Mammary epithelial cell (primary cell): ENCODE measurements around the gene SYT3.

ENCODE experiments used
- EZH2 ChIP-seq: IDR thresholded peaks from 2 replicates; pipeline ENCODE4 v1.6.1; 2012; ENCODE audit warnings: low read length, inconsistent platforms, borderline replicate concordance
- TF ChIP-seq, protein P1 (sequence below), 2 donors: IDR thresholded peaks in 1 of 2; conservative IDR thresholded peaks in 1 of 2; 2 replicates each; pipeline ENCODE4 v1.5.1; 2011 to 2012; ENCODE audit warnings: inconsistent platforms in 2 of 2, low read length in 2 of 2, mild to moderate bottlenecking in 2 of 2, control low read depth in 1 of 2, low read depth in 1 of 2; ENCODE audit not compliant: insufficient read depth in 1 of 2; ENCODE audit errors: extremely low read depth in 1 of 2

DNA sequence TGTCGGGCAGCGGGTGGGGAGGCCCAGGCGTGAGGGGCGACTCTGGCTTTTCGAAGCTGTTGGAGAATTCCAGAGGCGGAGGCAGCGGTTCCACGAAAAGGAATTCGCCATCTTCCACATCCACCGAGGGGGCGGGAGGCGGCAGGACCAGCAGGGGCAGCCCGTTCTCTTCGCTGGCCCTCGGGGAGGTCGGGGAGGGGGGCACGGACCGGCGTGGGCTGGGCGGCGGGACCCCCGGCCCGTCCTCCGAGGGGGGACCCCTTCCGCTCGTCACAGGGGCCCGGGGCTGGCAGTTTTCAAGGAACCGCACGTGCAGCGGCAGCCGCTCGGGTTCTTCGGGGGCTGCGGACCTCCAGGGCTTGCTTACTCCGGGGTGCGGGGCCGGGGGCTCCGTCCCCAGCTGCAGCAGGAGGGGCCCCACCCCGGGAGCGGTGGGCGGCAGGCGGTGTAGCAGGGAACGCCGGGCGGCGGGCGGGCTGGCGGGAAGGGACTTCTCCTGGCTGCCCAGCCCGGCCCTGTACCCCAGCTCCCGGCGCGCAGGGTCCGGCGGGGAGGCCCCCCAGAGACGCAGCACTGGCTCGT lies 27.6 kb upstream of the SYT3 start:
- TF ChIP-seq, protein P1, sequence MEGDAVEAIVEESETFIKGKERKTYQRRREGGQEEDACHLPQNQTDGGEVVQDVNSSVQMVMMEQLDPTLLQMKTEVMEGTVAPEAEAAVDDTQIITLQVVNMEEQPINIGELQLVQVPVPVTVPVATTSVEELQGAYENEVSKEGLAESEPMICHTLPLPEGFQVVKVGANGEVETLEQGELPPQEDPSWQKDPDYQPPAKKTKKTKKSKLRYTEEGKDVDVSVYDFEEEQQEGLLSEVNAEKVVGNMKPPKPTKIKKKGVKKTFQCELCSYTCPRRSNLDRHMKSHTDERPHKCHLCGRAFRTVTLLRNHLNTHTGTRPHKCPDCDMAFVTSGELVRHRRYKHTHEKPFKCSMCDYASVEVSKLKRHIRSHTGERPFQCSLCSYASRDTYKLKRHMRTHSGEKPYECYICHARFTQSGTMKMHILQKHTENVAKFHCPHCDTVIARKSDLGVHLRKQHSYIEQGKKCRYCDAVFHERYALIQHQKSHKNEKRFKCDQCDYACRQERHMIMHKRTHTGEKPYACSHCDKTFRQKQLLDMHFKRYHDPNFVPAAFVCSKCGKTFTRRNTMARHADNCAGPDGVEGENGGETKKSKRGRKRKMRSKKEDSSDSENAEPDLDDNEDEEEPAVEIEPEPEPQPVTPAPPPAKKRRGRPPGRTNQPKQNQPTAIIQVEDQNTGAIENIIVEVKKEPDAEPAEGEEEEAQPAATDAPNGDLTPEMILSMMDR (conservative IDR thresholded peaks at IDR 0.05 in 1 of 2, IDR thresholded peaks at IDR 0.05 in 1 of 2; ENCODE audit: extremely low read depth in 1 of 2, insufficient read depth in 1 of 2, low read depth in 1 of 2, low read length in 2 of 2): no peak
- peak; percentile 89 for TF ChIP-seq EZH2
